GM23338 (cell line): ENCODE measurements around the gene SMOC1. TPM values are rescaled to one million over a fixed set of nuclear protein-coding genes. Genes with fewer than 3 reads are reported as not detected.

Experiments
- ATAC-seq: fragments of 200-7000 bp; cut with Tn5 transposase; 3 replicates; pipeline ENCODE4 v1.9.1; 2020
- DNase-seq: peaks from one replicate; pipeline ENCODE4 v3.0.0-alpha.2; 2015; ENCODE audit warnings: low spot score
- H2AFZ ChIP-seq: fragments of 200-600 bp; sonication (generic); 2 replicates; pipeline ENCODE4 v1.8.0; 2016; ENCODE audit warnings: antibody characterized with exemption, mild to moderate bottlenecking, moderate library complexity
- H3F3A ChIP-seq: fragments of 200-600 bp; sonication (generic); replicated peaks from 2 replicates; pipeline ENCODE4 v1.8.0; 2017; ENCODE audit warnings: antibody characterized with exemption, mixed run types, low read depth
- H3K27ac ChIP-seq: fragments of 200-600 bp; sonication (generic); 2 replicates; pipeline ENCODE4 v1.6.1; 2016; ENCODE audit warnings: low read depth
- H3K27me3 ChIP-seq: fragments of 200-600 bp; sonication (generic); 2 replicates; pipeline ENCODE4 v1.8.0; 2016; ENCODE audit warnings: mild to moderate bottlenecking, mixed run types, moderate library complexity; ENCODE audit not compliant: insufficient read depth
- H3K36me3 ChIP-seq: fragments of 200-600 bp; sonication (generic); 2 replicates; pipeline ENCODE4 v1.8.0; 2016; ENCODE audit warnings: mild to moderate bottlenecking; ENCODE audit not compliant: insufficient read depth
- H3K4me1 ChIP-seq: fragments of 200-600 bp; sonication (generic); 2 replicates; pipeline ENCODE4 v1.8.0; 2016; ENCODE audit warnings: mild to moderate bottlenecking, moderate library complexity; ENCODE audit not compliant: insufficient read depth
- H3K4me2 ChIP-seq: fragments of 200-600 bp; sonication (generic); 2 replicates; pipeline ENCODE4 v1.7.1; 2017; ENCODE audit warnings: mixed run types
- H3K4me3 ChIP-seq: fragments of 200-600 bp; sonication (generic); 2 replicates; pipeline ENCODE4 v1.6.1; 2016; ENCODE audit warnings: mixed run types
- H3K79me2 ChIP-seq: fragments of 200-600 bp; sonication (generic); replicated peaks from 2 replicates; pipeline ENCODE4 v1.8.0; 2017; ENCODE audit warnings: mild to moderate bottlenecking; ENCODE audit not compliant: insufficient read depth
- H3K9me2 ChIP-seq: fragments of 200-600 bp; sonication (generic); 2 replicates; pipeline ENCODE4 v1.8.0; 2017; ENCODE audit not compliant: insufficient read depth
- H4K20me1 ChIP-seq: fragments of 200-600 bp; sonication (generic); replicated peaks from 2 replicates; pipeline ENCODE4 v1.8.0; 2017; ENCODE audit warnings: mild to moderate bottlenecking; ENCODE audit not compliant: insufficient read depth
- H3K27ac Mint-ChIP-seq: 2 replicates; pipeline ENCODE4 v1.8.0; 2020; ENCODE audit warnings: inconsistent platforms, mild to moderate bottlenecking, moderate library complexity, mixed read lengths
- H3K27me3 Mint-ChIP-seq: 3 replicates; pipeline ENCODE4 v1.8.0; 2022; ENCODE audit warnings: low read depth, mild to moderate bottlenecking, moderate library complexity, mixed read lengths, inconsistent platforms; ENCODE audit not compliant: insufficient read depth, poor library complexity
- H3K36me3 Mint-ChIP-seq: 3 replicates; pipeline ENCODE4 v1.8.0; 2021; ENCODE audit warnings: low read depth, mild to moderate bottlenecking, inconsistent platforms, moderate library complexity, mixed read lengths
- H3K4me1 Mint-ChIP-seq: 3 replicates; pipeline ENCODE4 v1.8.0; 2020; ENCODE audit warnings: mild to moderate bottlenecking, inconsistent platforms, mixed read lengths
- H3K4me3 Mint-ChIP-seq: 3 replicates; pipeline ENCODE4 v1.8.0; 2021; ENCODE audit warnings: moderate library complexity, mild to moderate bottlenecking, inconsistent platforms, mixed read lengths
- H3K9me3 Mint-ChIP-seq: 3 replicates; pipeline ENCODE4 v1.8.0; 2020; ENCODE audit warnings: moderate library complexity, mild to moderate bottlenecking, inconsistent platforms, mixed read lengths
- CTCF ChIP-seq, 2 experiments: fragments of 200-600 bp in 1 of 2; sonication (generic) in 1 of 2; conservative IDR thresholded peaks; 2 replicates each; pipeline versions ENCODE4 v1.5.1 to v1.6.1; 2016 to 2017; ENCODE audit warnings: antibody characterized with exemption in 2 of 2, low read depth in 2 of 2, mild to moderate bottlenecking in 2 of 2, moderate library complexity in 1 of 2
- EZH2phosphoT487 ChIP-seq: fragments of 200-600 bp; sonication (generic); IDR thresholded peaks from one replicate; pipeline ENCODE4 v1.8.1; 2018; ENCODE audit warnings: antibody characterized with exemption; ENCODE audit not compliant: unreplicated experiment
- STAT1 ChIP-seq: IDR thresholded peaks from one replicate; pipeline ENCODE4 v1.6.1; 2016; ENCODE audit warnings: antibody characterized with exemption; ENCODE audit not compliant: unreplicated experiment
- ZNF331 ChIP-seq: fragments of 250-450 bp; sonication (Bioruptor Pico); IDR thresholded peaks from 2 replicates; pipeline ENCODE4 v1.5.0; 2020; ENCODE audit warnings: low read depth, mild to moderate bottlenecking, moderate library complexity
- polyA plus RNA-seq: library from polyadenylated mRNA; unstranded; fragments of >200 nt; fragmentation: Nextera tagmentation; extraction: Ambion mirVana; gene quantifications from 2 replicates; pipeline ENCODE4 v1.2.1, GENCODE V29; 2016
- total RNA-seq: library from RNA; depleted of rRNA; stranded (reverse); fragments of >200 nt; shearing (Covaris generic); gene quantifications from 2 replicates; pipeline ENCODE4 v1.2.3, GENCODE V29; 2014
- TF ChIP-seq, protein P1 (sequence below): IDR thresholded peaks from 2 replicates; pipeline ENCODE4 v1.6.1; 2016; ENCODE audit warnings: antibody characterized with exemption

Gene SMOC1
- total and polyA plus RNA-seq, 2 experiments from 2014 or later, result 0.79 to 1.6 TPM

DNA sequence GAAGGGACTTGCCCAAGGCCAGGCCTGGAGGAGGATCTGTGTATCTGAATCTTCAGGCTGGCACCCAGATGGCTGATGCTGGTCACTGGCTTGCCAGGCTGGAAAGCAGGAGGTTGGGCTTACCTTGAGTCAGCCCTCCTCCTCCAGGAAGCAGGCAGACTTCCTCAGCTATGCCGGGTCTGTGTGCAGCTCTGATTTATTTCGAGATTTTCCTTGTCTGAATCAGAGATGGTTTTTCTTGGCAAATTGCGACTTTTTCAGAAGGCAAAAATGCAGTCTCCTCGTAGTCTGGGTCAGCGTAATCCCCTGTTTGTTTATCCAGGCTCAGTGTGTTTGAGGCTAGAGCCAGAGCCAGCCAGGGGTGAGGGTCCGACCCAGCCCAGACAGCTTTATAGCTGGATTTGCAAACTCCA is 48.9 kb downstream of the SMOC1 start (continued):
- TF ChIP-seq, protein P1, sequence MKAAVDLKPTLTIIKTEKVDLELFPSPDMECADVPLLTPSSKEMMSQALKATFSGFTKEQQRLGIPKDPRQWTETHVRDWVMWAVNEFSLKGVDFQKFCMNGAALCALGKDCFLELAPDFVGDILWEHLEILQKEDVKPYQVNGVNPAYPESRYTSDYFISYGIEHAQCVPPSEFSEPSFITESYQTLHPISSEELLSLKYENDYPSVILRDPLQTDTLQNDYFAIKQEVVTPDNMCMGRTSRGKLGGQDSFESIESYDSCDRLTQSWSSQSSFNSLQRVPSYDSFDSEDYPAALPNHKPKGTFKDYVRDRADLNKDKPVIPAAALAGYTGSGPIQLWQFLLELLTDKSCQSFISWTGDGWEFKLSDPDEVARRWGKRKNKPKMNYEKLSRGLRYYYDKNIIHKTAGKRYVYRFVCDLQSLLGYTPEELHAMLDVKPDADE, result no peak
- TF ChIP-seq CTCF (conservative IDR thresholded peaks at IDR 0.05; ENCODE audit: low read depth in 2 of 2) (no peak), ZNF331 (CRISPR knock-in tag) (no peak)

GRCh38 chr14:69930780-69931379 is 51.7 kb downstream of the SMOC1 start:
- no peak overlapping the region for H3K4me2 ChIP-seq
- no peaks in the 10 kb centered on the region; the same call in 2 of the 3 replicates for H3K36me3 Mint-ChIP-seq
- no peaks in the 10 kb centered on the region for H3K27me3 ChIP-seq
- H2AFZ ChIP-seq, result no peak overlapping the region
- H3K4me1 Mint-ChIP-seq, result peaks cover 8% of the 10 kb centered on the region; the same call in 2 of the 3 replicates
- DNase-seq (no peak), ATAC-seq (no peak)
- no peaks in the 10 kb centered on the region for H3K79me2 ChIP-seq
- no peaks in the 10 kb centered on the region for H3K36me3 ChIP-seq
- H3K9me3 Mint-ChIP-seq, result no peaks in the 10 kb centered on the region
- H3K4me1 ChIP-seq, result no peaks in the 10 kb centered on the region
- H4K20me1 ChIP-seq, result no peaks in the 10 kb centered on the region
- H3K4me3 Mint-ChIP-seq, result no peak overlapping the region
- H3K9me2 ChIP-seq, result no peaks in the 10 kb centered on the region
- H3F3A ChIP-seq, result no peaks in the 10 kb centered on the region
- no peak overlapping the region for H3K27ac Mint-ChIP-seq
- H3K27me3 Mint-ChIP-seq, result peaks cover 11% of the 10 kb centered on the region
- no peak for TF ChIP-seq EZH2phosphoT487
- no peak for TF ChIP-seq ZNF331 (CRISPR knock-in tag)
- TF ChIP-seq, protein P1, result no peak
- TF ChIP-seq STAT1, result no peak
- TF ChIP-seq CTCF (conservative IDR thresholded peaks at IDR 0.05; ENCODE audit: low read depth in 2 of 2), result no peak
- H3K4me3 ChIP-seq, result no peak overlapping the region
- no peak overlapping the region for H3K27ac ChIP-seq
